HL-60/S4 treated with retinoic acid at 250 ng/mL for 4 days and 3 days (cell line): Measurements from ENCODE around the gene SLC25A27.

Experiments
- in situ Hi-C: fragments of 300-500 bp; cut with MboI; formaldehyde crosslinking; loops from 2 replicates; pipeline ENCODE4 v1.7.0; 2022; ENCODE audit warnings: low sequenced_read_pairs

Gene SLC25A27

DNA sequence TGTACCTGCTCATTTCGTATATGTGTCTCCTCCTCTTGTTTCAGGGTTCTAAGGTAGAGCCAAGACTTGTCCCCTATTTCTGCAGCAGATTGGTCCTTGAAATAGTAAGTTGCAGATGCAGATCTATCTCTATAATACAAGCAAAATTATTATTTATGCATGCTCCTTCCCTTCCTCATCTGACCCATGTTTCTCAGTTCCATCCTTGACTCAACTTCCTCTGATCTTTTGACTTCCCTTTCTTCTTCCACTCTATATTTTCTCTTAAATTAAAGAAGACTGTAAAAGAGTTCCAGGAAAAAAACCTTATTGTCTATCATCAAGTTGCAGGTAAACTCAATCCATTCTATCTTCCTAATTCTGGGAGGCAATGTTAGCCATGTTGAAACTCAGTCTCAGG lies 58.7 kb downstream of the SLC25A27 start:
- in situ Hi-C loops = no loop called here

DNA sequence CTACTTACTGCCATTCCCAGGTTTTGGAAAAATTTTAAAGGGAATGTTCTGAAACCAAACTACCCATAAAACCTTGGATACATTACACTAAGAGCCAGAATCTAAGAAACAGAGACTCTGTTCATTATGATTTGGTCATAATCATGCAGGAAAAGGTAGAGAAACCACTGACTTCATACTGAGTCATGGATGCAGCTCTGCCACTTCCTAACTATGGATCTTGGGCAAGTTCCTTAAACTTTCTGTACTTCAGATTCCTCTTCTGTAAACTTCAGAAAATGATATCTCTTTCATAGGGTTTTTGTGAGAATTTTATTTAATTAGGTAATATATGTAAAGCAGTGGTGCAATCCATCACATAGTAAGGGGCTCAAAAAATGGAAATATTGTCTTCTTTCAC lies 62.4 kb downstream of the SLC25A27 start:
- in situ Hi-C loops = no loop called here

DNA sequence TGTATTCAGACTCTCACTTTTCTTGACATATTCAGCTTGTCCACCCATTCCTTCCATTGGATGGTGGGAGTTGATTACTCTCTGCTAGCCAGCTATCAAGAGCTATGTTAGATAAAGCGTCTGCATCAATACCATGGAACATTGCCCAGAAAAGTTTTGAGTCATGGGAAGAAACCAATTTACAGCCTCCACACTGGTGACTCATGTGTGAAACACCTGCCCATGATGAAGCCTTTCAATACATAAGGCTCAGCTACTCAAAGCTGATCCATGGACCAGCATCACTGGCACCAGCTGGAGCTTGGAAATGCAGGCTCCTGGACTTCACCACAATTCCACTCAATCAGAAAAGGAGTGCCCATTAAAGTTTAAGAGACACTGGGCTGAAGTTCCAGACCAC lies 66.3 kb downstream of the SLC25A27 start:
- in situ Hi-C loops = no loop called here

DNA sequence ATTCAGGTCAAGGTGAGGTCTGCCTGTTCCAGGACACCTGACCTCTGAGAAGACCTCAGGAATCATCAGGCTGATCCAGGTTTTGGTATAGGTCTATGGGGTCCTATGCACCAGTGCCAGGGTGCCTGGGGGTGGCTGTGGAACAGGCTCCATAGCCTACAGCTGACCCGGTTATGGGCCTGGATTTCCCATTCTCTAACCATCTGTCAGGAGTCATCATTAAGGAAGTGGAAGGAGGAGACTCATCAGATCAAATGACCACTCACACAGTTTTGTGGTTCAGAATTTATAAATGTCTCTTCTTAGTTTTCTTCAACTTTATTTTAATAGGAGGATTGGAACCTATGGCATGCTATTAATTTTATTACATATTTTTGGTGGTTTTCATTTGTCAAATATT lies 67.6 kb downstream of the SLC25A27 start:
- in situ Hi-C loops = no loop called here
